ENCODE measurements around the gene OCRL.

The OCRL gene

DNA sequence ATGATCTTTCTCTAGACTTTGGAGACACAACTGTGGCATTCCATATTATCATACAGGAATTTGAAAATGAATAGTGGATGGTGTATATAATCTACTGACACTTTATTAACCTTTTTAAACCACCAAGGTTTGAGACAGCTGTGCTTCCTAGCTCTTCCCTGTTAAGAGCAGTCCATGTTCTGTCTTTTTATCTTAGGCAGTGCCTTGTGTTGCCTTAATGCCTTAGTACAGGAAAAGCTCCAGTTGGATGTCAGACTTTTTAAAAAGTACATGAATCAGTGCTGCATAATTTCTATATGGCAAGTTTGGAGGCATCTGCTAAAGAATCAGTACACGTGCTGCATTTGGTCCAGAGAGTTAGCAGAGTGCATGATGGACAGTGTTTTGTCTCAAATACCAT, 45.1 kb downstream of the OCRL start:
- DNase-seq (ENCODE audit: low read depth, low spot score), result no peak

- no peak for DNase-seq (ENCODE audit: low read depth, low spot score)
These were observed 45.6 kb downstream of the OCRL start for GRCh38 chrX:129585691-129586090.

DNA sequence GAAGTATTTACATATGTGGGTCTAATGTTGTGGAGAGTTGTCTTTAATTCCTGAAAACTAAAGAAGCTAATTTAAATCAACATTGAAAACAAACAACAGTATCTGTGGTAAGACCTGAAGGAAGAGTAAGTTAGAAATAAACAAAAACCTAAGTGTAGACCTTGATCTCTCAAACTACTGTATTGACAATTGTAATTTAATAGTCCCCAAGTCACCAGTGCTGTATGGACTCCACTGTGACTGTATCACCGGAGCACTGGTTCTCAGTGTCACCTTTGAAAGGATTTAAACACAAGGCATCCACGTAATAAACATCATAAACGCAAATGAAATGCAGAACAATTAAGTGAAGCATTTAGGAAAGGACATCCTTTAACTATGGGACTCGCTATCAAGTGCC, 46.4 kb downstream of the OCRL start:
- no peak for DNase-seq (ENCODE audit: low read depth, low spot score)

- no peak for DNase-seq (ENCODE audit: low read depth, low spot score)
These were observed 50.5 kb downstream of the OCRL start for GRCh38 chrX:129590596-129590995.

DNA sequence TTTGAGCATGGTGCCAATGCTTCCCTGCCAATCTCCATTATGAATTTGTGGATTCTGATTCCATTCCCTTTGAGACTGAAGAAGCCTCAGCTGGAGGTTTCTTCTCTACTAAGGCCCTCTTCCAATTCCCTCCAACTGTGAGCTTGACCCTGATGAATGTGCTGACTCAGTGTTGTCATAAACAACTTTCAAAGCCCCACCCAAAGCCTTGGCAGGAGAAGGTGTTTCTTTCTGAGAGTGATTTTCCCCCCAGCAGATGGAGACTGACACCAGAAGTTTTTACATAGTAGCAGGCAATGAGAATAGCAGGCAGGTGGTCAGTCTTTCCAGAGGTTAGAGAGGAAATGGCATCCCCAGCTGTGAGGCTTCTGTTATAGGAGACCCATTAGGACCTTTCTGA, 53.1 kb downstream of the OCRL start:
- no peak for DNase-seq (ENCODE audit: low read depth, low spot score)

DNA sequence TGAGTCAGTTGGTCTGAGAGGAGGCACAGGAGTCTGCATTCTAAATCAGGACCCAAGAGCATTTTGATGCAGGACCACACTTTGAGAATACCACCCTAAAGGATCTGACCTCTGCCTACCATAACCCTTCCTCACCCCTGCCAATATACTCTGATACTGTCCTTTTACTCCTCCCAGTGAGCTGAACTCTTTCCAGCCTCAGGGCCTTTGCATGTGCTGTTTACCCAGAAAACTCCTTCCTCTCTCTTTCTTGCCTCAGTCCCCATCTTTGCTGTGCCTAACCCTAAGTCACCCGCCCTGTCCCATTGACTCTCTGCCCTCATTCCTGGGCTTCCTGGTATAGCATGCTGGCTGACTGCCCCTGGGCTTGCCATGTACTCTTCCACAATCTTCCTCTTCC, 54.7 kb downstream of the OCRL start:
- DNase-seq (ENCODE audit: low read depth, low spot score), result no peak

DNA sequence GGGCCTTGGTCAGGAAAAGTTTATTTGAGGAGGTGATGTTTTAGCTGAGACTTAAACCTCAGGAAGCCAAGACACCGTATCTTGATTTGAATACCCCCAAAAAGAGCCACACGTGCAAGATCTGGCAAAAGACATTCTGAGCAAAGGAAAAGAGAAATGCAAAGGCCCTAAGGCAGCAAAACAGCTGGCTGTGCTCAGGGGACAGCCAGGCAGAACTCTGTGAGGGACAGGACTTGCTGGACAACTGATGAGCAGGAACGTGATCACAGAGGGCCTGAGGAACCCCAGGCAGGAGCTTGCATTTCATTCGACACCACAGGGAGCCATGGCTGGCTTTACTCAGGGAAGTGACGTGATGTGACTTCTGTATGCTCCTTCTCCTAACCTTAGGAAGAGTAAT, 56.0 kb downstream of the OCRL start:
- DNase-seq (ENCODE audit: low read depth, low spot score), result no peak

GRCh38 chrX:129597905-129598304, 57.8 kb downstream of the OCRL start:
- DNase-seq (ENCODE audit: low read depth, low spot score), result no peak

DNA sequence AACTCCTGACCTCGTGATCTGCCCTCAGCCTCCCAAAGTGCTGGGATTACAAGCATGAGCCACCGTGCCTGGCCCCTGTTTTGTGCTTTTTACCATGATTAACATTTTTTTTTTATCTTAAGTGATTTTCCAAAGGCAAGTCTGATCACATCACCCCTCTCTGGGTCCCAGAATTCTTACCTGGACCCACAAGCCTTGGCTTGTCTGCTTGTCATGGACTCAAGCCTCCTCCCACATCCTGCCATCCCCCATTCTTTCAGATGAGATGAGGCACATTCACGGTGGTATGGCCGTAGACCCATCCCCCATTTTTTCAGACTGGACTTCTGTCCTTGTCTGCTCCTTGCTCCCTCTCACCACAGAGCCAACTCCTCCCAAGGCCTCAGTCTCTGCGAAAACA, 59.4 kb downstream of the OCRL start:
- DNase-seq (ENCODE audit: low read depth, low spot score), result no peak

GRCh38 chrX:129599996-129600395, 59.9 kb downstream of the OCRL start:
- DNase-seq (ENCODE audit: low read depth, low spot score), result no peak

GRCh38 chrX:129600981-129601424, 60.9 kb downstream of the OCRL start:
- no peak for DNase-seq (ENCODE audit: low read depth, low spot score)

- peak; percentile 21 for DNase-seq (ENCODE audit: low read depth, low spot score)
These were observed 66.9 kb downstream of the OCRL start for GRCh38 chrX:129606918-129607317.

GRCh38 chrX:129608496-129608895, 68.4 kb downstream of the OCRL start:
- no peak for DNase-seq (ENCODE audit: low read depth, low spot score)

GRCh38 chrX:129609395-129609794, 69.3 kb downstream of the OCRL start:
- DNase-seq (ENCODE audit: low read depth, low spot score), result no peak

- DNase-seq (ENCODE audit: low read depth, low spot score), result no peak
These were observed 72.3 kb downstream of the OCRL start for GRCh38 chrX:129612396-129612795.

GRCh38 chrX:129613596-129613995, 73.5 kb downstream of the OCRL start:
- DNase-seq (ENCODE audit: low read depth, low spot score), result no peak

DNA sequence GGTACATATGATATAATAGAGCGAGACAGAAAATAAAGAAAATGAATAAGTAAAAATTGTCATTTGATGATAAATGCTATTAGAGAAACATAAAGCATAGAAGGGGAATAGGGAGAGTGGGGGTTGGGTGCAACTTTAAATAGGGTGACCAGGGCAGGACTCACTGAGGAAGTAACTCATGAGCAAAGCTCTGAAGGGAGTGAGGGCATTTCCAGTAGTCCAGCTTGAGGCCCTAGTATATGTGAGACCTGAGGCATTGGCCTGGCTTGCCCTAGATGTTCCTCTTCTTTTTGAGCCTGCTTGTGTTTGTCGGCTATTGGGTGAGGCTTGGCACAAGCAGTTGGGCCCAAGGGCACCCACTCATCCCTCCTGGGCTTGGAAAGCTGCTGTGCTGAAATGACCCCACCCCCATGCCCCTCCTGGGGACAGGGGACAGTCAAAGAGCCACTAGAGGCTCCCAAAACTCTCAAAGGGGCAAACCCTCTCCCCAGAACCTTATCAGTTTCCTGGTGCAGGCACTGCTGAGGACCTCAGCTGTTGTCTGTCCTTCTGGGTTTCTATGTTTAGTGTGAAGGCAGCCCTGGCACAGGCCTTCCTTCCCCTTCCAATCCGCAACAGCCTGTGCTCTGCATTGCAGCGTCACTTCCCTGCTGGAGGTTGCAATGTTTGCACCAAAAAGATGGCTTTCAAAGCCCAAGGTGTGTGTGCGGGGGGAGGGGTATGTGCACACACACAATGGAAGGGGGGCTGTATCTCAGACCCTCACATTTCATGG, 74.6 kb downstream of the OCRL start:
- DNase-seq (ENCODE audit: low read depth, low spot score), result no peak

- DNase-seq (ENCODE audit: low read depth, low spot score), result no peak
These were observed 77.4 kb downstream of the OCRL start for GRCh38 chrX:129617420-129617819.

DNA sequence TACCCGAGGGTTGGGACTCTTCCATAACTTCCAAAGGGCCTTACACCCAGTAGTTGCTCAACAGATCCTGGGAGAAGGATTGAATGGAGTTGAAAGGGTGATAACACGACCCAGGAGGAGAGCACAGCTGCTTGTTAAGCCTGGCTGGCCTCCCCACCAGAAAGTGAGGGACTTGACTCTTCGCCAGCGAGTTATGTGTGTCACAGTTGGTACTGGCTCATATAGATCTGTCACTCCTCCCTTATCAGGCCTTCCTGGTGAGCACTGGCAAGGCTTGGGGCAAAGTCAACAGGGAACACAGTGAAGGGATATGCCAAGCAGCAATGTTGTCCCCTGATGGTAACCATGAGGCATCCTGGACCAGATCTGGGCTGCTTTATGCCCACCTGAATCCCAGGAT, 78.9 kb downstream of the OCRL start:
- DNase-seq (ENCODE audit: low read depth, low spot score), result no peak

DNA sequence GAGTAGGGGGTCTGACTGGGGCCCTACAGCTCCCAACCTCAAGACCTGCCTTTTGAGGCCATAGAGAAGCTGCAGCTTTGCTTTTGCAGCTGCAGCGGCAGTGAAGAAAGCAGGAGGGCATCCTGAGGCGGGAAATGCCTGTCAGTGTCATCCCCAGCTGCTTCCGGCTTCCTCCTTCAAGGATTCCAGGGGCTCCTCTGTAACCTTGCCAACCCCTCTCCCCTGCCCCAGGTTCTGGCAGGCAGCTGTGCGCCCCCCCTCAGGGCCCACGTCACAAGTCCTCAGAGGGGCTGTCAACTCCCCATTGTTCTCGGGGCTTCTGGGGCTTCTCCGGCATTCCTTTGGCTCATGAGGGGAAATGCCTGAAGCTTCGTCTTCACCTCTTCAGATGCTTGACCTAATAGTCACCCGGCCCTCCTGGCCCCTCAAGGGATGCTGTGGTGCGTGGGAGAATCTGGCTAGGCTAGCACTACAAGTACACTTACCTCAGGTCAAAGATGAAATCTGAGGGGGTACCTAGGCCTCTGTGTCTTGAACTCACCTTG, 82.8 kb downstream of the OCRL start:
- no peak for DNase-seq (ENCODE audit: low read depth, low spot score)

- no peak for DNase-seq (ENCODE audit: low read depth, low spot score)
These were observed 86.0 kb downstream of the OCRL start for GRCh38 chrX:129626026-129626425.

GRCh38 chrX:129629837-129630236, 89.8 kb downstream of the OCRL start:
- DNase-seq (ENCODE audit: low read depth, low spot score), result no peak

GRCh38 chrX:129631849-129632248, 91.8 kb downstream of the OCRL start:
- no peak for DNase-seq (ENCODE audit: low read depth, low spot score)

GRCh38 chrX:129632443-129632842, 92.4 kb downstream of the OCRL start:
- DNase-seq (ENCODE audit: low read depth, low spot score), result no peak

All from activated naive CD8-positive, alpha-beta T cell treated with anti-CD3 and anti-CD28 coated beads, Interleukin-2, amount 50 U/mL, for 16 hours (primary cell).